Activated gamma-delta T cell treated with anti-CD3 and anti-CD28 coated beads, Interleukin-2, amount 50 U/mL, for 16 hours (primary cell): Measurements from ENCODE around the gene SIGLEC7.

ENCODE experiments used
- DNase-seq: peaks from one replicate; pipeline ENCODE4 v3.0.0-alpha.2; 2020; ENCODE audit warnings: low read depth

The SIGLEC7 gene

GRCh38 chr19:51119101-51119500, 23.0 kb upstream of the SIGLEC7 start:
- no peak for DNase-seq

- DNase-seq: no peak
Observed at GRCh38 chr19:51119611-51120010, 22.5 kb upstream of the SIGLEC7 start.

GRCh38 chr19:51120160-51120559, 21.9 kb upstream of the SIGLEC7 start:
- DNase-seq: no peak

GRCh38 chr19:51121257-51121656, 20.8 kb upstream of the SIGLEC7 start:
- DNase-seq: no peak

GRCh38 chr19:51122112-51122981, 19.8 kb upstream of the SIGLEC7 start:
- no peak for DNase-seq

GRCh38 chr19:51123381-51123800, 18.7 kb upstream of the SIGLEC7 start:
- DNase-seq: peak; percentile 34

- DNase-seq: no peak
Observed at GRCh38 chr19:51123802-51124201, 18.3 kb upstream of the SIGLEC7 start.

GRCh38 chr19:51124216-51124615, 17.9 kb upstream of the SIGLEC7 start:
- DNase-seq: no peak

- DNase-seq: no peak
Observed at GRCh38 chr19:51124729-51125128, 17.4 kb upstream of the SIGLEC7 start, which contains the start of gene SIGLEC9. Gene SIGLEC9 (plus strand): TSS chr19:51124906. CDS start chr19:51124975, 69 bp downstream.

GRCh38 chr19:51125421-51126075, 16.6 kb upstream of the SIGLEC7 start:
- no peak for DNase-seq

GRCh38 chr19:51127032-51127431, 15.1 kb upstream of the SIGLEC7 start:
- DNase-seq: no peak

- DNase-seq: no peak
Observed at GRCh38 chr19:51127755-51128154, 14.3 kb upstream of the SIGLEC7 start.

- DNase-seq: no peak
Observed at GRCh38 chr19:51128227-51128626, 13.9 kb upstream of the SIGLEC7 start.

- DNase-seq: no peak
Observed at GRCh38 chr19:51129716-51130115, 12.4 kb upstream of the SIGLEC7 start.

GRCh38 chr19:51131780-51132680, 10.1 kb upstream of the SIGLEC7 start:
- DNase-seq: peak; percentile 14

- no peak for DNase-seq
Observed at GRCh38 chr19:51135004-51135403, 7.1 kb upstream of the SIGLEC7 start.

GRCh38 chr19:51135986-51136762, 5.9 kb upstream of the SIGLEC7 start:
- DNase-seq: no peak

- DNase-seq: no peak
Observed at GRCh38 chr19:51136851-51137551, 5.1 kb upstream of the SIGLEC7 start.

GRCh38 chr19:51137792-51138425, 4.2 kb upstream of the SIGLEC7 start:
- no peak for DNase-seq

- no peak for DNase-seq
Observed at GRCh38 chr19:51138549-51138979, 3.5 kb upstream of the SIGLEC7 start.
